HEK293 (cell line): Measurements from ENCODE around the gene HEPACAM.
A peak's percentile ranks its signal among the peaks of the same experiment; 100 is the strongest.

ENCODE experiments used
- EGR2 ChIP-seq: fragments of 450-650 bp; formaldehyde crosslinking; IDR thresholded peaks from 2 replicates; pipeline ENCODE4 v1.5.1; 2016; ENCODE audit warnings: low read depth, missing biosample characterization, missing genetic modification characterization
- KLF1 ChIP-seq: fragments of 450-650 bp; formaldehyde crosslinking; IDR thresholded peaks from 2 replicates; pipeline ENCODE4 v1.5.1; 2016; ENCODE audit warnings: missing biosample characterization, missing genetic modification characterization
- MYNN ChIP-seq: fragments of 450-650 bp; formaldehyde crosslinking; IDR thresholded peaks from 2 replicates; pipeline ENCODE4 v1.5.1; 2016; ENCODE audit warnings: missing biosample characterization, missing genetic modification characterization, borderline replicate concordance
- PRDM10 ChIP-seq: fragments of 450-650 bp; formaldehyde crosslinking; IDR thresholded peaks from 2 replicates; pipeline ENCODE4 v1.5.1; 2016; ENCODE audit warnings: missing biosample characterization, missing genetic modification characterization
- SP2 ChIP-seq: fragments of 450-650 bp; formaldehyde crosslinking; IDR thresholded peaks from 2 replicates; pipeline ENCODE4 v1.5.1; 2016; ENCODE audit warnings: missing biosample characterization, missing genetic modification characterization
- SP7 ChIP-seq: fragments of 450-650 bp; formaldehyde crosslinking; IDR thresholded peaks from 2 replicates; pipeline ENCODE4 v1.5.1; 2016; ENCODE audit warnings: missing biosample characterization, missing genetic modification characterization
- TRIM28 ChIP-seq: IDR thresholded peaks from 2 replicates; pipeline ENCODE4 v1.6.1; 2011; ENCODE audit warnings: low read length, control low read depth, borderline replicate concordance
- YY1 ChIP-seq: fragments of 450-650 bp; formaldehyde crosslinking; IDR thresholded peaks from 2 replicates; pipeline ENCODE4 v1.5.1; 2018; ENCODE audit warnings: missing biosample characterization, missing genetic modification characterization
- ZBTB1 ChIP-seq: fragments of 450-650 bp; formaldehyde crosslinking; IDR thresholded peaks from 2 replicates; pipeline ENCODE4 v1.5.1; 2016; ENCODE audit warnings: missing biosample characterization, missing genetic modification characterization
- ZBTB17 ChIP-seq: fragments of 450-650 bp; formaldehyde crosslinking; IDR thresholded peaks from 2 replicates; pipeline ENCODE4 v1.5.1; 2016; ENCODE audit warnings: missing biosample characterization, missing genetic modification characterization
- ZFP37 ChIP-seq: fragments of 450-650 bp; formaldehyde crosslinking; IDR thresholded peaks from 2 replicates; pipeline ENCODE4 v1.5.1; 2016; ENCODE audit warnings: missing biosample characterization, missing genetic modification characterization
- ZIC2 ChIP-seq: fragments of 450-650 bp; formaldehyde crosslinking; IDR thresholded peaks from 2 replicates; pipeline ENCODE4 v1.5.1; 2016; ENCODE audit warnings: missing biosample characterization, missing genetic modification characterization
- ZNF10 ChIP-seq: fragments of 450-650 bp; formaldehyde crosslinking; IDR thresholded peaks from 2 replicates; pipeline ENCODE4 v1.5.1; 2017; ENCODE audit warnings: missing biosample characterization, missing genetic modification characterization
- ZNF133 ChIP-seq: fragments of 450-650 bp; formaldehyde crosslinking; IDR thresholded peaks from 2 replicates; pipeline ENCODE4 v1.5.1; 2016; ENCODE audit warnings: missing biosample characterization, missing genetic modification characterization
- ZNF24 ChIP-seq: fragments of 450-650 bp; formaldehyde crosslinking; IDR thresholded peaks from 2 replicates; pipeline ENCODE4 v1.5.1; 2016; ENCODE audit warnings: missing biosample characterization, missing genetic modification characterization
- ZNF292 ChIP-seq: fragments of 450-650 bp; formaldehyde crosslinking; IDR thresholded peaks from 2 replicates; pipeline ENCODE4 v1.5.1; 2016; ENCODE audit warnings: low read depth, missing biosample characterization, missing genetic modification characterization, borderline replicate concordance
- ZNF341 ChIP-seq: fragments of 450-650 bp; formaldehyde crosslinking; IDR thresholded peaks from 2 replicates; pipeline ENCODE4; 2016; ENCODE audit warnings: low read depth, missing biosample characterization, missing genetic modification characterization
- ZNF366 ChIP-seq: fragments of 450-650 bp; formaldehyde crosslinking; conservative IDR thresholded peaks from 2 replicates; pipeline ENCODE4 v1.5.1; 2016; ENCODE audit warnings: missing biosample characterization, missing genetic modification characterization
- ZNF514 ChIP-seq: fragments of 450-650 bp; formaldehyde crosslinking; IDR thresholded peaks from 2 replicates; pipeline ENCODE4 v1.5.1; 2016; ENCODE audit warnings: missing biosample characterization, missing genetic modification characterization
- ZNF521 ChIP-seq: fragments of 450-650 bp; formaldehyde crosslinking; IDR thresholded peaks from 2 replicates; pipeline ENCODE4 v1.5.1; 2017; ENCODE audit warnings: missing biosample characterization, mild to moderate bottlenecking, missing genetic modification characterization
- ZNF529 ChIP-seq: fragments of 450-650 bp; formaldehyde crosslinking; IDR thresholded peaks from 2 replicates; pipeline ENCODE4 v1.5.1; 2017; ENCODE audit warnings: missing genetic modification characterization, missing biosample characterization; ENCODE audit not compliant: insufficient replicate concordance
- ZNF600 ChIP-seq: fragments of 450-650 bp; formaldehyde crosslinking; IDR thresholded peaks from 2 replicates; pipeline ENCODE4 v1.5.1; 2016; ENCODE audit warnings: missing biosample characterization, missing genetic modification characterization
- ZNF621 ChIP-seq: fragments of 450-650 bp; formaldehyde crosslinking; IDR thresholded peaks from 2 replicates; pipeline ENCODE4 v1.5.1; 2017; ENCODE audit warnings: missing biosample characterization, missing genetic modification characterization
- ZNF639 ChIP-seq: fragments of 450-650 bp; formaldehyde crosslinking; IDR thresholded peaks from 2 replicates; pipeline ENCODE4 v1.5.1; 2016; ENCODE audit warnings: missing biosample characterization, missing genetic modification characterization
- ZNF776 ChIP-seq: fragments of 450-650 bp; formaldehyde crosslinking; IDR thresholded peaks from 2 replicates; pipeline ENCODE4 v1.5.0; 2017; ENCODE audit warnings: missing biosample characterization, missing genetic modification characterization, borderline replicate concordance
- TF ChIP-seq, protein P1 (sequence below): fragments of 450-650 bp; formaldehyde crosslinking; conservative IDR thresholded peaks from 2 replicates; pipeline ENCODE4 v1.5.1; 2016; ENCODE audit warnings: low read depth, missing biosample characterization, missing genetic modification characterization
- TF ChIP-seq, protein P2 (sequence below): fragments of 450-650 bp; formaldehyde crosslinking; IDR thresholded peaks from 2 replicates; pipeline ENCODE4 v1.5.1; 2017; ENCODE audit warnings: missing biosample characterization, missing genetic modification characterization
- TF ChIP-seq, protein P3 (sequence below): fragments of 450-650 bp; formaldehyde crosslinking; optimal IDR thresholded peaks from 2 replicates; pipeline ENCODE3; 2016; ENCODE audit warnings: missing biosample characterization, mild to moderate bottlenecking, missing genetic modification characterization

HEPACAM gene

DNA sequence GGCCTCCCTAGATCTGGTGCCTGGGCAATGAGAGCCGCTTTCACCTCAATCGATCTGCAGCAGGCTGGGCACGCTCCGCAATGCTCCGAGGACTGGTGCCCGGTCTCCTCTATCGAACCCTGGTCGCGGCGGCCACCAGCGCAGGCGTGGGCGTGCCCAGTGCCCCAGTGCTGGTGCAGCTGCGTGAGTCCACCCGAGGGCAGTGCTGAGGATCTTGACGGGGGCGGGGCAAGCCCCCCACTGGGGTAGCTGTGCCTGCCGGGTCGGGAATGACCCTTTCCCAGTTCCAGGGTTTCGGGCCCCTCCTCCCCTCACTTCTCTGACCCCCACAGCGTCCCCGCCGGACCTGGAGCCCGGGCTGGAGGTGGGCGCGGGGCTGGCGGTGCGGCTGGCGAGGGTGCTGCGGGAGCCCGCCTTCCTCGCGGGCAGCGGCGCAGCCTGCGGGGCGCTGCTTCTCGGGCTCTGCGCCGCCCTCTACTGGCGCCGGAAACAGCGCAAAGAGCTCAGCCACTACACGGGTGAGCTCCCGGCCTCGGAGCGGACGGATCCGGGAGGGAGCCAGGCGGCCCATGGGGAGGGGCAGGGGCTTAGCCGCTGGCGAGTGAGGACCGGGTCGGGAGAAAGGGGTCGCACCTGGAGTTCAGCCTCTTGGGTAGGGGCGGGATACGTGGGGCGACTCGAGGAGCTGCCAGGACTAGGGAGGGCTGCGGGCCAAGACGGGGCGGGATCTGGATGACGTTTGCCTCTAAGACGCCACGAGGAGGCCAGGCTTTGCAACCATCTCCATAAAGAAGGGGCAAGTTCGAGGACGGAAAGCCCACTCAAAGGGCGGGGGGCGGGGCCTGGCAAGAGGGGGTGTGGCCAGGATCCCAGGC, 59.7 kb downstream of the HEPACAM start (continued):
- TF ChIP-seq PRDM10 (tag by site-specific recombination), result 0 out of 2 replicates have a peak, but pooled peaks have one; percentile 27
- peak; percentile 37; the same call in 1 of the 2 replicates for TF ChIP-seq YY1 (tag by site-specific recombination)
- peak; percentile 89 for TF ChIP-seq SP2 (tag by site-specific recombination)
- TF ChIP-seq, protein P1, sequence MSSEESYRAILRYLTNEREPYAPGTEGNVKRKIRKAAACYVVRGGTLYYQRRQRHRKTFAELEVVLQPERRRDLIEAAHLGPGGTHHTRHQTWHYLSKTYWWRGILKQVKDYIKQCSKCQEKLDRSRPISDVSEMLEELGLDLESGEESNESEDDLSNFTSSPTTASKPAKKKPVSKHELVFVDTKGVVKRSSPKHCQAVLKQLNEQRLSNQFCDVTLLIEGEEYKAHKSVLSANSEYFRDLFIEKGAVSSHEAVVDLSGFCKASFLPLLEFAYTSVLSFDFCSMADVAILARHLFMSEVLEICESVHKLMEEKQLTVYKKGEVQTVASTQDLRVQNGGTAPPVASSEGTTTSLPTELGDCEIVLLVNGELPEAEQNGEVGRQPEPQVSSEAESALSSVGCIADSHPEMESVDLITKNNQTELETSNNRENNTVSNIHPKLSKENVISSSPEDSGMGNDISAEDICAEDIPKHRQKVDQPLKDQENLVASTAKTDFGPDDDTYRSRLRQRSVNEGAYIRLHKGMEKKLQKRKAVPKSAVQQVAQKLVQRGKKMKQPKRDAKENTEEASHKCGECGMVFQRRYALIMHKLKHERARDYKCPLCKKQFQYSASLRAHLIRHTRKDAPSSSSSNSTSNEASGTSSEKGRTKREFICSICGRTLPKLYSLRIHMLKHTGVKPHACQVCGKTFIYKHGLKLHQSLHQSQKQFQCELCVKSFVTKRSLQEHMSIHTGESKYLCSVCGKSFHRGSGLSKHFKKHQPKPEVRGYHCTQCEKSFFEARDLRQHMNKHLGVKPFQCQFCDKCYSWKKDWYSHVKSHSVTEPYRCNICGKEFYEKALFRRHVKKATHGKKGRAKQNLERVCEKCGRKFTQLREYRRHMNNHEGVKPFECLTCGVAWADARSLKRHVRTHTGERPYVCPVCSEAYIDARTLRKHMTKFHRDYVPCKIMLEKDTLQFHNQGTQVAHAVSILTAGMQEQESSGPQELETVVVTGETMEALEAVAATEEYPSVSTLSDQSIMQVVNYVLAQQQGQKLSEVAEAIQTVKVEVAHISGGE (tag by site-specific recombination), result peak; percentile 66
- TF ChIP-seq ZBTB1 (tag by site-specific recombination), result no peak
- no peak for TF ChIP-seq ZNF24
- TF ChIP-seq, protein P2, sequence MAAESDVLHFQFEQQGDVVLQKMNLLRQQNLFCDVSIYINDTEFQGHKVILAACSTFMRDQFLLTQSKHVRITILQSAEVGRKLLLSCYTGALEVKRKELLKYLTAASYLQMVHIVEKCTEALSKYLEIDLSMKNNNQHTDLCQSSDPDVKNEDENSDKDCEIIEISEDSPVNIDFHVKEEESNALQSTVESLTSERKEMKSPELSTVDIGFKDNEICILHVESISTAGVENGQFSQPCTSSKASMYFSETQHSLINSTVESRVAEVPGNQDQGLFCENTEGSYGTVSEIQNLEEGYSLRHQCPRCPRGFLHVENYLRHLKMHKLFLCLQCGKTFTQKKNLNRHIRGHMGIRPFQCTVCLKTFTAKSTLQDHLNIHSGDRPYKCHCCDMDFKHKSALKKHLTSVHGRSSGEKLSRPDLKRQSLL (tag by site-specific recombination), result 0 out of 2 replicates have a peak, but pooled peaks have one; percentile 24
- TF ChIP-seq, protein P3, sequence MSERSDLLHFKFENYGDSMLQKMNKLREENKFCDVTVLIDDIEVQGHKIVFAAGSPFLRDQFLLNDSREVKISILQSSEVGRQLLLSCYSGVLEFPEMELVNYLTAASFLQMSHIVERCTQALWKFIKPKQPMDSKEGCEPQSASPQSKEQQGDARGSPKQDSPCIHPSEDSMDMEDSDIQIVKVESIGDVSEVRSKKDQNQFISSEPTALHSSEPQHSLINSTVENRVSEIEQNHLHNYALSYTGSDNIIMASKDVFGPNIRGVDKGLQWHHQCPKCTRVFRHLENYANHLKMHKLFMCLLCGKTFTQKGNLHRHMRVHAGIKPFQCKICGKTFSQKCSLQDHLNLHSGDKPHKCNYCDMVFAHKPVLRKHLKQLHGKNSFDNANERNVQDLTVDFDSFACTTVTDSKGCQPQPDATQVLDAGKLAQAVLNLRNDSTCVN (tag by site-specific recombination), result peak; percentile 79
- TF ChIP-seq ZNF341, result peak; percentile 82
- TF ChIP-seq ZNF514 (tag by site-specific recombination), result no peak
- TF ChIP-seq ZNF529, result no peak
- no peak for TF ChIP-seq EGR2 (tag by site-specific recombination)
- no peak for TF ChIP-seq MYNN (tag by site-specific recombination)
- no peak for TF ChIP-seq ZNF292 (tag by site-specific recombination)
- no peak; the same call in 1 of the 2 replicates for TF ChIP-seq ZNF366 (tag by site-specific recombination)
- TF ChIP-seq ZNF600 (tag by site-specific recombination), result peak; percentile 87
- peak; percentile 87; the same call in 1 of the 2 replicates for TF ChIP-seq ZBTB17 (tag by site-specific recombination)
- peak; percentile 80 for TF ChIP-seq SP7 (tag by site-specific recombination)
- peak; percentile 50; the same call in 1 of the 2 replicates for TF ChIP-seq ZFP37 (tag by site-specific recombination)
- TF ChIP-seq ZNF521 (tag by site-specific recombination), result no peak
- TF ChIP-seq ZNF776 (tag by site-specific recombination), result no peak
- TF ChIP-seq ZIC2 (tag by site-specific recombination), result peak; percentile 74
- TF ChIP-seq ZNF133 (tag by site-specific recombination), result no peak
- no peak for TF ChIP-seq ZNF621 (tag by site-specific recombination)
- no peak for TF ChIP-seq ZNF10 (tag by site-specific recombination)
- TF ChIP-seq KLF1 (tag by site-specific recombination), result peak; percentile 43; the same call in 1 of the 2 replicates
- no peak for TF ChIP-seq ZNF639
- peak; percentile 35; the same call in 1 of the 2 replicates for TF ChIP-seq TRIM28
